Stomach (tissue), 9 donors: ENCODE results near the gene KRTAP10-10. TPM values are rescaled to one million over a fixed set of nuclear protein-coding genes. Genes with fewer than 3 reads are reported as not detected.
"Not testable (repeated sequence)": the region's sequence is repeated elsewhere in the genome, so short reads cannot be mapped to it uniquely, and the experiment has no call there.

Source experiments
- DNase-seq, 2 donors: peaks; one replicate each; pipeline versions ENCODE4 v3.0.0 to v3.0.0-alpha.2; 2013 to 2019
- H3K27ac ChIP-seq, 5 donors: fragments of 200-600 bp in 4 of 5; sonication (generic) in 4 of 5; one replicate each; pipeline ENCODE4 v1.5.1; 2013 to 2019; ENCODE audit warnings: mild to moderate bottlenecking in 1 of 5, moderate library complexity in 1 of 5
- H3K27me3 ChIP-seq, 3 donors: fragments of 200-600 bp; sonication (generic); one replicate each; pipeline ENCODE4 v1.5.1; 2017 to 2019; ENCODE audit warnings: mixed run types in 1 of 3
- H3K36me3 ChIP-seq, 4 donors: fragments of 200-600 bp; sonication (generic); 1 replicate in 3 of 4; 2 replicates in 1 of 4; pipeline ENCODE4 v1.5.1; 2016 to 2019
- H3K4me1 ChIP-seq, 4 donors: fragments of 200-600 bp; sonication (generic); one replicate each; pipeline ENCODE4 v1.5.1; 2016 to 2019
- H3K4me3 ChIP-seq, 4 donors: fragments of 200-600 bp; sonication (generic) in 3 of 4; one replicate each; pipeline ENCODE4 v1.5.1; 2016 to 2019; ENCODE audit warnings: mild to moderate bottlenecking in 1 of 4
- H3K9me3 ChIP-seq, 4 donors: fragments of 200-600 bp; sonication (generic); one replicate each; pipeline ENCODE4 v1.5.1; 2016 to 2019
- CTCF ChIP-seq, 7 experiments: fragments of 450-650 bp in 4 of 7; fragments of 200-600 bp in 3 of 7; sonication (generic) in 3 of 7; IDR thresholded peaks; one replicate each; pipeline ENCODE4 v1.5.1; 2016 to 2019; ENCODE audit warnings: antibody characterized with exemption in 7 of 7, control low read depth in 2 of 7, mild to moderate bottlenecking in 1 of 7
- EP300 ChIP-seq: sonication (generic); formaldehyde crosslinking; IDR thresholded peaks from one replicate; pipeline ENCODE4 v1.6.1; 2017; ENCODE audit warnings: antibody characterized with exemption
- POLR2A ChIP-seq, 4 donors: fragments of 450-650 bp; IDR thresholded peaks; one replicate each; pipeline ENCODE4 v1.6.1; 2016; ENCODE audit warnings: antibody characterized with exemption in 4 of 4, control low read depth in 2 of 4, mild to moderate bottlenecking in 1 of 4, moderate library complexity in 1 of 4
- POLR2AphosphoS5 ChIP-seq, 3 donors: sonication (generic); formaldehyde crosslinking; IDR thresholded peaks; one replicate each; pipeline ENCODE4 v1.6.1; 2016; ENCODE audit warnings: antibody characterized with exemption in 3 of 3
- WGBS, 5 donors: extraction: QIAGEN DNeasy Blood & Tissue Kit in 3 of 5; methylation state at CpG; one replicate each; pipeline versions ENCODE4 v1.1.5 to v1.1.7; 2013 to 2018; 5-methylcytosine and 5-hydroxymethylcytosine counted together
- intact Hi-C: fragments of 100-400 bp; cut with DNase I; formaldehyde crosslinking; loops from one replicate; pipeline ENCODE4 v1.15.1; 2023; ENCODE audit warnings: low total_unique reads
- polyA plus RNA-seq, 3 donors: library from polyadenylated mRNA; stranded (reverse); fragments of 200-250 nt; gene quantifications; one replicate each; pipeline ENCODE4 v1.2.3, GENCODE V29; 2013
- total RNA-seq, 5 donors: library from RNA; depleted of rRNA; stranded (reverse); fragments of >200 nt; gene quantifications; one replicate each; pipeline versions ENCODE4 v1.1.0 to v1.2.3, GENCODE V29; 2014 to 2016
- donor health status: healthy with polysubstance abuse.
- donor health status: Bipolar disorder and iron deficiency.
- donor health status: healthy.

Gene KRTAP10-10
- total and polyA plus RNA-seq, 8 donors: not detected

GRCh38 chr21:44640761-44641160 lies 3.6 kb downstream of the KRTAP10-10 start:
- 74 to 88% (median 85%) methylated on average over 5 of the region's 5 CpGs for WGBS, 5 donors
- Histone ChIP-seq H3K4me3 (no peak overlapping the region), H3K36me3 (no peaks in the 10 kb centered on the region), H3K27me3 (peaks cover 0 to 53% (median 23%) of the 10 kb centered on the region in 3 donors), H3K27ac (no peak overlapping the region), H3K4me1 (no peaks in the 10 kb centered on the region), H3K9me3 (peaks cover 0 to 41% (median 32%) of the 10 kb centered on the region in 4 donors)
- no peak for TF ChIP-seq POLR2AphosphoS5 (IDR thresholded peaks at IDR 0.05)
- no peak for TF ChIP-seq CTCF (IDR thresholded peaks at IDR 0.05)
- TF ChIP-seq EP300: no peak
- no peak for TF ChIP-seq POLR2A (IDR thresholded peaks at IDR 0.05)
- intact Hi-C loops: no loop called here
- no peak for DNase-seq

GRCh38 chr21:44643741-44644310 lies 6.7 kb downstream of the KRTAP10-10 start:
- Histone ChIP-seq H3K9me3 (peaks cover 0 to 41% (median 32%) of the 10 kb centered on the region in 4 donors), H3K27me3 (peaks cover 0 to 50% (median 29%) of the 10 kb centered on the region in 3 donors), H3K4me1 (no peaks in the 10 kb centered on the region), H3K4me3 (no peak overlapping the region), H3K27ac (no peak overlapping the region), H3K36me3 (no peaks in the 10 kb centered on the region)
- TF ChIP-seq POLR2A (IDR thresholded peaks at IDR 0.05): no peak
- no peak for TF ChIP-seq CTCF (IDR thresholded peaks at IDR 0.05)
- TF ChIP-seq EP300: no peak
- no peak for TF ChIP-seq POLR2AphosphoS5 (IDR thresholded peaks at IDR 0.05)
- 40 to 75% (median 74%) methylated on average over 14 of the region's 14 CpGs for WGBS, 5 donors
- intact Hi-C loops: no loop called here
- DNase-seq: peak in 1 of 2 donors; percentile 23

GRCh38 chr21:44644878-44645277 lies 7.7 kb downstream of the KRTAP10-10 start:
- H3K9me3 ChIP-seq: peaks cover 0 to 41% (median 32%) of the 10 kb centered on the region in 4 donors
- no peaks in the 10 kb centered on the region for H3K4me1 ChIP-seq
- H3K4me3 ChIP-seq: no peak overlapping the region
- DNase-seq: no peak
- peaks cover 0 to 49% (median 21%) of the 10 kb centered on the region in 3 donors for H3K27me3 ChIP-seq
- intact Hi-C loops: no loop called here
- H3K27ac ChIP-seq: no peak overlapping the region
- TF ChIP-seq EP300 (no peak), CTCF (IDR thresholded peaks at IDR 0.05) (no peak), POLR2AphosphoS5 (IDR thresholded peaks at IDR 0.05) (no peak), POLR2A (IDR thresholded peaks at IDR 0.05) (no peak)
- WGBS, 5 donors: 40 to 51% (median 47%) methylated on average over 2 of the region's 2 CpGs
- H3K36me3 ChIP-seq: no peaks in the 10 kb centered on the region

GRCh38 chr21:44646366-44647221 lies 9.4 kb downstream of the KRTAP10-10 start, which contains the start of gene KRTAP10-11:
KRTAP10-11 (plus strand) TSS chr21:44646414; CDS start chr21:44646459, 45 bp downstream.
- H3K4me1 ChIP-seq, H3K4me3 ChIP-seq, H3K27ac ChIP-seq, intact Hi-C loops, H3K36me3 ChIP-seq: not testable (repeated sequence)
- peak in 1 of 2 donors; percentile 13 for DNase-seq
- 62 to 77% (median 72%) methylated on average over 11 to 21 of the region's 21 CpGs for WGBS, 5 donors
- Histone ChIP-seq H3K27me3 (peaks cover 0 to 33% (median 21%) of the 10 kb centered on the region in 3 donors), H3K9me3 (peaks cover 0 to 27% (median 18%) of the 10 kb centered on the region in 4 donors)
